ENCODE results near the gene GNG13.

GNG13 gene

DNA sequence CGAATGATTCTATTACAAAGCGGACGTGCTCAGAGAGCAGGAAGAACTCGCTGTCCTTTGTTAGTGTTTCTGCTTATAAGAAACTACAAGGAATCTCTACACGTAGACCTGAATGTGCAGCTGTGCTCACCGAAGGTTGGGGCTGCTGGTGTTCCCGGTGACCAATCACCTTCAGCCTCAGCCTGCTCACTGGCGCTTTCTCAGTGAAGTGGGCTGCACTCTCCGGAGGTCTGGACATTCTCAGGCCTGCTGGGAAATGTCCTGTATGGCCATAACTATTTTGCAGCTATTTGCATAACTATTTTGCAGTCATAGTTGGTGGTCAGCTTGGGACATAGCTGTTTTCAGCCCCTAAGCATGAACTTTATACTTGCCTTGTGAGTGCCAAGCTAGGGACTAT, 50.0 kb downstream of the GNG13 start:
- Histone ChIP-seq H3K27ac (ENCODE audit: low read depth, low read length) (no peak overlapping the region), H3K9me3 (ENCODE audit: control insufficient read depth in 1 of 2, low read length in 2 of 2) (no peaks in the 10 kb centered on the region), H3K4me3 (ENCODE audit: low read depth in 1 of 2, low read length in 2 of 2) (no peak overlapping the region), H3K9ac (ENCODE audit: low read depth in 1 of 2, low read length in 2 of 2) (no peak overlapping the region), H3K4me1 (ENCODE audit: control insufficient read depth in 1 of 2, insufficient read depth in 2 of 2, low read length in 2 of 2) (no peaks in the 10 kb centered on the region), H3K27me3 (ENCODE audit: control insufficient read depth in 1 of 2, insufficient read depth in 2 of 2, low read length in 2 of 2) (peaks cover 3 to 26% of the 10 kb centered on the region in 2 donors), H3K36me3 (ENCODE audit: control insufficient read depth in 1 of 2, insufficient read depth in 2 of 2, low read length in 2 of 2) (no peaks in the 10 kb centered on the region)

DNA sequence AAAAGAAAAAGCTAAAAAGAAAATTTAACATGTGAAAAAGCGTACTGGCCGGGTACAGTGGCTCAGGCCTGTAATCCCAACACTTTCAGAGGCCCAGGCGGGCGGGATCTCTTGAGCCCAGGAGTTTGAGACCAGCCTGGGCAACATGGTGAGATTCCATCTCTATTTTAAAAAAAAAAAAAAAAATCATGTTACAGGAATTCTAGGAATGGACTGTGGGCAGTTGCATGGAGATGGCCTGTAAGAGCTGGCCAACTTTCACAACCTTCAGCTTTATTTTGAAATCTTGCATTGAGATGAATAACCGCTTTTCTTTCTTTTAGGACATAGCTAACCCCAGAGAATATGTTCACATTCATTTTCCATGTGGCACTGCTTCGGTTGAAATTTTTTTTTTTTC, 51.5 kb downstream of the GNG13 start:
- no peaks in the 10 kb centered on the region for H3K9me3 ChIP-seq (ENCODE audit: control insufficient read depth in 1 of 2, low read length in 2 of 2)
- H3K36me3 ChIP-seq (ENCODE audit: control insufficient read depth in 1 of 2, insufficient read depth in 2 of 2, low read length in 2 of 2), result no peaks in the 10 kb centered on the region
- H3K27ac ChIP-seq (ENCODE audit: low read depth, low read length), result no peak overlapping the region
- H3K4me1 ChIP-seq (ENCODE audit: control insufficient read depth in 1 of 2, insufficient read depth in 2 of 2, low read length in 2 of 2), result no peaks in the 10 kb centered on the region
- H3K4me3 ChIP-seq (ENCODE audit: low read depth in 1 of 2, low read length in 2 of 2), result no peak overlapping the region
- no peak overlapping the region for H3K9ac ChIP-seq (ENCODE audit: low read depth in 1 of 2, low read length in 2 of 2)
- H3K27me3 ChIP-seq (ENCODE audit: control insufficient read depth in 1 of 2, insufficient read depth in 2 of 2, low read length in 2 of 2), result peaks cover 3 to 26% of the 10 kb centered on the region in 2 donors

Data from duodenal mucosa (tissue), 2 donors.